Activated CD8-positive, alpha-beta memory T cell treated with anti-CD3 and anti-CD28 coated beads for 24 hours (primary cell): ENCODE data around the gene RYR3.

Experiments used
- DNase-seq: peaks from one replicate; pipeline ENCODE4 v3.0.0-alpha.2; 2020

The RYR3 gene

DNA sequence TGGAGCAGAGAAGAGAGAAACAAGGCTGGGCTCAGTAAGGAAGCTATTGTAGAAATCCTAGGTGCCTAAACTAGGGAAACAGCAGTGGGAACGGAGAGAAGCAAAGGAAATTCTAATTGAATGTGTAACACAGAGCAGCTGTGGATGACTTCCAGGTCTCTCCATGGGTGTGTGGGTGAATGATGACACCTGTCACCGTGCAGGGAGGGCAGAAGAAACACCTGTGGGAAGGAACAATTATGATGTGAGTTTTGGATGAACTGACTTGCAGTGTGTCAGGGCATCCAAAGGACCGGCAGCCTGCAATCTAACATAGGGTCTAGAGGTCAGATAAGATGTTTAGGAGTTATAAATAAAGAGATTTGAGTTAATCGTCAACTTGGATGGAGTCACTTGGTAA lies 144.2 kb downstream of the RYR3 start:
- DNase-seq: no peak

DNA sequence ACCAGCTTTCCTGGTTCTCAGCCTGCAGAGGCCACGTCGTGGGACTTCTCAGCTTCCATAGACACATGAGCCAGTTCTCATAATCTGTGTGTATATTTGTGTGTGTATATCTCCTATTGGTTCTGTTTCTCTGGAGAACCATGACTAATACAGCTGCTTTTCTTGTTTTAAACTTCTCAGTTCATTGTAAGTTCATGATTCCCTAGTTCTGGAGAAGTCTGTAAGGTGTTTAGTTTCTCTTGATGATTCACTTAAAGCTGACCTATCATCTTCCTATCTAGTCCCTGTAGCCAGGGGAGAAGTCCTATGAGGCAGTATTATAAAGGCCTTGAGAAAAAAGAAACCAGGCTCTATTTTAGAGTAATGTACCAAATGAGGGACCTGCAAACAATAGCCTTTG lies 147.7 kb downstream of the RYR3 start:
- no peak for DNase-seq

DNA sequence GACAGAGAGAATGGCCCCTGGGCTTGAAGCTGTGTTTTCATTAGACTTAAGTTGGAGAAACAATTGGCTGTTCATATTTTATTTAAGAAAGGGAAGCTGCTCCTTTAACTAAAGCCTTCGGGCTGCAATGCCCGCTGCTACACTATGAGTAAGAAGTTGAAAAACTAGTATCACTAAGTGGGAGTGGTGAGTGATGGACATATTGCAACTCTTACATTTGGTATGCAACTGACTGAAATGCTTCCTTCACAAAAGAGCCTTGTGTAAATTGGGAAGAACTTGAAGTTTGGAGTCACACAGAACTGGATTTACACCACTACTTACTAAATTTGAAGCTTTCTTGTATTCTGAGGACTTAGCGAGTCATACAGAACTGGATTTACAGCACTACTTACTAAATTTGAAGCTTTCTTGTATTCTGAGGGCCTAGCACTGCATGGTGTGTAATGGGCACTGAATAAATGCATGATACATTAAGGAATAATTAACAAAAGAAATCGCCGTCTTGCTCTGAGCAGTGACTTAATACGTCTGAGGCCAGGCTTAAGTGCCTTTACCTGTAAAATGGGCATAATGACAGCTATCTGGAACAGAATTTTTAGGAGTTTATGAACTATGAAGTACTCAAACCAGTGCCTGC lies 149.5 kb downstream of the RYR3 start:
- DNase-seq: no peak

DNA sequence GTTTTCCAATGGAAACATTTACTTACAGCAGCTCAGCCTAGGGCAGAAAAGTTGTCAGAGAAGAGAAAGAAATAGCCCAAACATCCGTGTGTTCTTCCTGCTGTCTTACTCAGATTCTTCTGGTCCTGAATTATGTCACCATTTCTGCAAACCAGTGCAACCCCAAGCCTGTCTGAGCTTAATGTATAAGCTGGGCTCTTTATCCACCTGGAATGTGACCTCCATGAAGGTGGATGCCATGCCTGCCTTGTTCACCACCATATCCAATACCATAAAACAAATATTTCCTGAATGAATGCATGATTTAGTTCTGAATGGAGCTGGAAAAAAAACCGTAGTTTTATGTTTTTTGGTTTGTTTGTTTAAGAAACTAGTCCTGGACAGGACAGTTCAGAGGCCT lies 150.9 kb downstream of the RYR3 start:
- DNase-seq: no peak

DNA sequence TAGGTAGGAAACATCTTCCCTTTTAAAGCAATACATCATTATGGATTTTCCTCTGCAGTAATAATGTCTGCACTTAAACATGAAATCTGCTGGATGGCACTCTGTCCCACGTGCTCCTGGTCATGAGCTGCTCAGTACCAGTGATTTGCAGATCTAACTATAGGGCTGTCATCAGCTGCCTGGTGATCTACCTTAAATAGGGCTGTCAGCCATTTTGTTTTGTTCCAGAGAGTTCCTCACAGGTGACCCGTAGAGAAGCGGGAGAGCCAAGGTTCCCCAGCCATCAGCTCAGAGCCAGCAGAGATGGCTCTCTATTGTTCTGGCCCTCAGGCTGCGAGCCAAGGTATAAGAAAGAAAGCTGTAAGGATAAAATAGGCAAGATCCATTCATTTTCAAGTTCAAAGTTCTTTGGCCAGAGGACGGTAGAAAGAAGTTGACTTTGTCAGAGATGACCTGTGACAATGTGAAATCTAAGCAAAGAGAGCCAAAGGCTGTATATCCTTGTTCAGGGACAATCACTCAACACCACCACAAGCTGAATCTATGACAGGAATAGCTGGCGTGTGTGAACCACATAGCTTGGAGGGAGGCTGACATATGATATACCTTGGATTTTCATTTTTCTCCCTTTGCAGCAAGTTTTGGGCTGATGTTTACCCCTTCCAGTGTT lies 156.5 kb downstream of the RYR3 start:
- DNase-seq: no peak

DNA sequence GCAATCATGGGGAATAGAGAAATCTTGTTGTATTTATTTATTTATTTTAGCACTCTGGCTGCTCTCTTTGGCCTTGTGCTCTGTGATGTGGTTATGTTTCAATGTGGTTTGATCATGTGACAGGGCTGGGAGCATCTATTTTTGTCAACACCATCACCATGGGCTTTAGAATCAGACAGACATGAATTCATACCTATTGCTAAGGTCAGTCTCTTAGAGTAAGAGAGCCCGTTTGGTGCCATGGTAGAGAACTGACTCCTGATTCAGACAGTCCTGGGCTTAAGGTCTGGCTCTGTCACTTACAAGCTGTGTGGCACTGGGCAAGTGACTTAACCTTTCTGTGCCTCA lies 157.0 kb downstream of the RYR3 start:
- DNase-seq: no peak

DNA sequence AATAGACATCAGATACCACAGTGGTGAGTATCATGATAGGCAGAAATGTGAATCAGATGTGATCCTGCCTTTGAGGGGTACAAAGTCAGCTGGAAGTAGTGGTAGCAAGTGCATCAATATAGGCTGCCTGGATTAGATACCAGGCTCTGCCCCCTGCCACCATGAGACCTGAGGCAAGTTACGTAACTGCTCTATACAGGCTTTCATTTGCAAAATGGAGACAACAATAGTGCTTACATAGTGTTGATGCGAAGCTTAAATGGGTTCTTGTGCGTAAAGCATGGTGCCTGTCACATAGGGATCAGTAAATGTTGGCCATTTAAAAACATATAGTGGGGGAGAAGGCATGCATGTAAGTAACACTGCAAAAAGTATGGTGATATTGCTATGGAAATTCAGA lies 158.0 kb downstream of the RYR3 start:
- DNase-seq: no peak

DNA sequence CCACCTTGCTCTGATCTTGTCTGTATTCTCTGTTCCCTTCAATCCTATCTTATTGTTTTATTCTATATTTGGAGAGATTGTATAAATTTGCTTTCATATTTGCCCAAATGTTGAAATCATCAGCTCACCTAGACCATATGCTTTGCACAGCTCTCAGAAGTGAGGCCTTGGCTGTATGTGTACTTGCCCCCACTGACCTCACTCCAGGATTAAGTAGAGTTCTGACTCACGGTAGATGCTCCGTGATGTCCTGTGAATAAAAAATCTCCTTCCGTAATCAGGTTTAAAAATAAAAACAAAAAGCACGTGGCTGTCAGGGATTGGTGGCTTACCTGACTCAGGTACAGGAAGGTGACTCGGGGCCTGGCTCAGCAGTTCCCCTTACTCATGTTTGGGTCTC lies 162.2 kb downstream of the RYR3 start:
- DNase-seq: no peak

DNA sequence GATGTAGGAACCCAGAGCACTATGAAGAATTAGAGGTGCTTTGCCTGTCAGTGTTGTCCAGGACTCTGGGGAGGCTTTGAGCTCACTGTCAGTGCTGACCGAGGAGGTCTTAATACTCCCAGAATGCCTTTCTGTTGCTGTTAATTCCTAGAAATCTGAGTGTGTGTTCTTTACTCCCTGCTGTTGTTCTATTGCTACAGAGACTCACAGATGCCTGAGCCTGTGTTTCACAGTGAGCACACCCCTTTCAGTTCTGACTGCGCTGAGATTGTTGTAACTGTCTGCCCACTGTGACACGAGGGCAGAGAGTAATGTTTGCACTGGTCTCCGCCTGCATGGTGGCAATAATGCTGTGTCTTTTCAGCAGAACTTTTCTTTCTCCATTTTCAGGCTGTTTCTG lies 162.9 kb downstream of the RYR3 start:
- no peak for DNase-seq

DNA sequence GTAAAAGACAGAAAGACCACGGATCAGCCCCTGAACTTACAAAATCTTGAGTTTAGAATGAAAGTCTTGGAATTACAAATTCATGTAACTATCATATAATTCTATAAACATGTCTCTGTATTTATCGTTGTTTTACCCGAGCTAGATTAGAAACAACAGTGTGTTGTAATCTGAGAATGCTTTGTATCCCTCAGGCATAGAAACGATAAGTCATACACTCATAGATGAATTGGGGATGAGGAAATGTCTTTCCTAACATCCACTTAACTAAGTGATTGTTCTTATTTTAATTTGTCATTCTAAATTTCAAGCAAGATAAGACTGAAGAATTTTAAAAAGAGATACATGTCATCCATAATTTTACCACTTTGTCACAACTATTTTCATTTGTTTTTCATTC lies 165.3 kb downstream of the RYR3 start:
- DNase-seq: no peak

DNA sequence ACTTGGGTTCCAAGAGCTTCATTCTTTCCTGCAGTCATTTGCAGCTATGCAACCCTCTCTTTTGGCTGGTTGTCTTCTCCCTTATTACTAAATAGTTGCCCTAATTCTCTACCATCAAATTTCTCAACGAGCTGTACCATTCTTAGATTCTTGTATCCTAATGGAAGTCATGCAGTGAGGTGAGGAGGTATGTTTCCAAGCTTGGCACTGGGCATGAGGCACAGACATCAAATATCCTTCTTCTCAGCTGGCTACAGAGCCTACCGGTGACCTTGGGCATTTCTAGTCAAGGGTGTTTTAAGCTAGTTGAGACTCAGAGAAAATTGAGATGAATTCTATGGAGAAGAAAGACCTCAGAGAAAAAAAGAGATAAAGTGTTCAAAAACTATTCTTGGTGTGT lies 166.1 kb downstream of the RYR3 start:
- no peak for DNase-seq

DNA sequence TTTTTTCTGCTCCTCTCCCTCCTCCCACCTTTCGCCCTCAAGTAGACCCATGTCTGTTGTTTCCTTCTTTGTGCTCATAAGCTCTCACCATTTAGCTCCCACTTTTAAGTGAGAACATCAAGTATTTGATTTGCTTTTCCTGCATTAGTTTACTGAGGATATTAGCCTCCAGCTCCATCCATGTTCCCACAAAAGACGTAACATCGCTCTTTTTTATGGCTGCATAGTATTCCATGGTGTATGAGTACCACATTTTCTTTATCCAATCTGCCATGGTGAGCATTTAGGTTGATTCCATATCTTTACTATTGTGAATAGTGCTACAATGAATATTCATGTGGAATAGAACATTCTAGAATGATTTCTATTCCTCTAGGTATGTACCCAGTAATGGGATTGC lies 178.6 kb downstream of the RYR3 start:
- DNase-seq: no peak

DNA sequence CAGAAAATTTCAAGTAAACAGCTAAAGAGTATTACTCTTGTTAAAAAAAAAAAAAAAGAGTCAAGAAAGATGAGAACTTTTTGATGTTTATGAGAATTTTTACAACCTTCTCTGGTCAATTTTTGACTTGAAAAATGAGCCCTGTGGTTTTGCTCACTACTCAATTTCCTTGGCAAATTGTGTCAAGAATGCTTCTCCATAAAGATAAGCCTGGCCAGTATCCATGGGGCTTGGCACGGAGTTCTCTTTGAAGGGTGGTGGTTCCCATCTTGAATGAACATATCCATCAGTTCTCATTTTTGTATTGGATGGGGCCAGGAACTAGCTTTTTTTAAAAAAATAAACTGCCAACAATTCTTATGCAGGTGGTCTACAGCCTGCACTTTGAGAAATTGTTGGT lies 179.9 kb downstream of the RYR3 start:
- no peak for DNase-seq

DNA sequence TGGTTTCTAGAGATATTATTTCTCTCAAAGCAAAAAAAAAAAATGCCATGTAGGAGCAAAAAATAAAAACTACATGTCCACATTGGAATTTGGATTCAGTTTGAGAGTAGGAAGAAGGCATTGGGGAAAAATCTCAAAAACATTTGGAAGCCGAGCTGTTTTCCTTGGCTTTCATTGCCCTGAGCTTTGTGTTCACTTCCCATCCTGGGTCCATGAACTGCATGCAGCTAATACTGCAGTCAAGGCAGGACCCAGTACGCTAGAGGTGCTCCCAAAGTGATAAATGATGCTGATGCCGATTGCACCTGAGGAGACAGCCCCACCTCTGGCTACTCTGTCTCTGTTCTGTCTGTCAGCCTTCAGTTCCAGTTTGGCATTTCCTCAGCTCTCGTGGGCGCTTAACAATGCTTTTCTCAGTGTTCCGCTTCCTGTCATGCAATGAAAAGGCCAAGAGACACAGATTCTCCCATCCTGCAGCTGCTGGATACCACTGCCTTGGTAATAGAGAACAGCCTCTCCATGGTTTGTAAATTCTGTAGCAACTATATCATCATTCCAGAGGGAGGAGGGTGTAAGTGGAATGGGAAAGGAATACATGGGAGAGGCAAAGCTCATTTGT lies 181.8 kb downstream of the RYR3 start:
- no peak for DNase-seq

DNA sequence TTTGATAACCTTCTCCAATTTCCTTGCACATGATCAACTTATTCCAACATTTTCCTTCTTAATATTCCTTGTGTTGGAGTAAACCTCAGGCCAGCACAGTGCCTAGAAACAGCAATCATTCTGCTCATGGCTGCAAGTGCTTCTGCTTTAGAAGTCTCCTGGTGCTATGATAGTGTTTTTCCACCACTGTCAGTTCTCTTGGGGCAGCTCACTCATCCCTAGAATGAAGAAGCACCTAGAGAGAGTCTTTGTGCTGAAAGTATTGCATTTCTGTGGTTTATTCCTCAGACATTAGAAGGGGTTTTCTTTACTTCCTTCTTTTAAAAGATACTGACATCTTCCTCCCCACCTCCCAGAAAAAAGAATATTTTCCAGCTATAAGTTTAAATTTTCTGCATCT lies 183.5 kb downstream of the RYR3 start:
- no peak for DNase-seq

DNA sequence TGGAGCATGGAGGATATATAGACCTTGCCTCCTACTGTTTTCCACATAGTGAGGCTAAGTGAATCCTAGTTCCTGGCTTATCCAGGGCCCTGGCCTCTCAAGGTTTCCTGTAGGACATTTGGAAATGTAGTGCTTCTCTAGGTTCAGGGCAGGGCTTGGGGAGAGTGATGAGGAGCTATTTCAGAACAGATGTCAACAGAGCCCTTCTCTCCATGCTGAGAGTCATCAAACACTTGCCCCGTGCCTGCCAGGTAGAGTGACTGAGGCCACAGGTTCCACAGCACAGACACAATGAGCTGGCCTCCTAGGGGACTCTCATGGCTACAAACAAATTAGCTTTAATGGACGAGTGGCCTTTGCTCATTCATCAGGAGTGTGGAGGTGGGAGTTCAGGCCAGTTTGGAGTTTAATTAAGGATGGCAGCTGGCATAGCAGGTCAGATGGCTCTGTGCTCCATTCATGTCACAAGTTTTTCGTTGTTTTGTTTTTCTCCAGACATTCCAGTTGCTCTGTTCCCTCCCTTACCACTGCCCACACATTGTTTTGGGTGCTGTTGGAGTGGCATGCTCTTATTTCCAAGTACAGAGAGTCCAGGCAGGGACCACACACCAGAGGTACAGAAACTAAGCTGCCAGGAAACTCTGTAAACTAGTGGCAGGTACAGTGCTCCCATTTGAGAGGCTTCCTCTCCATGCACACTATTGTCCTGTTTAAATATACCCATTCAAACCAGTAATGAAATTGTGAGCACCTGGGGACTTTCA lies 189.8 kb downstream of the RYR3 start:
- DNase-seq: no peak

DNA sequence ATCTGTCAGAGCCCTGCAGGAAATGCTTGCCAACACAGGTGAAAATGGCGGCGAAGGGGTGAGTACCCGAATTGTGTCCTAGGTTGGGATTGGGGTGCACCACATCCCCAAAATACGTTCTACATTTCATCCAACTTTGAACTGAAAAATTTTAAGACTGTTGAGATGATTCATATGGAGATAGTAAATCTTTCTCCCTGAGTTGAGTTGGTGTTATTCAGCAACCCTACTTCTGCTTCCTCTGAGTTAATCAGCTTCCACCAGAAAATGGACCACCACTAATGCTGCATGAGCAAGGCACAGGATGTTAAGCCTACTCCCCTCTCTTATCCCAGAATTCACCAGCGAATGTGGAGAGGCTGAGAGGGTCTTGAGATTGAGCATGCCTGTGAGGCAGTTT lies 192.9 kb downstream of the RYR3 start:
- DNase-seq: no peak

DNA sequence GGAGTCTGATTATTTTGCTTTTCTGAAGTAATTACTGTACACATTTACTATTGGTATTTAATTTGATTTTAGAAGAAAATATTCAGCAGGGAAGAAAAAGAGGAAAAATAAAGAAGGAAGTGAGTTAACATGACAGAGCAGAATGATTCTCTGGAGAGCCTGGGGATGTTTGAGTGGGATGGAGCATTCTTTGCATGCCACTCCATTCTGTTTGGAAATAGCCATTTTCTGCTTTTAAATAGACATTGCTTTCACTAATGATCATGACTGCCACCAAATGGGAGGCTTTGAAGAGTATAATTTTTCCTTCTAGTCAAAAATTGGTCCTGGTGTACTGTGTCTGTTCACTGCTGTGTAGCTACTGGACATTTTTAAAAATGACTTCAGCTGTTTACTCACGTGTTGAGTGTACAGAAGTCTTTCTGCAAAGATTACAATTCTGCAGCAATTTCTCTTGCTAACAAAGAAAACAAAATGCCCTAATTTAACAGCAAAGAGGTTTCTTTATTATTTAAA lies 196.1 kb downstream of the RYR3 start:
- DNase-seq: no peak

DNA sequence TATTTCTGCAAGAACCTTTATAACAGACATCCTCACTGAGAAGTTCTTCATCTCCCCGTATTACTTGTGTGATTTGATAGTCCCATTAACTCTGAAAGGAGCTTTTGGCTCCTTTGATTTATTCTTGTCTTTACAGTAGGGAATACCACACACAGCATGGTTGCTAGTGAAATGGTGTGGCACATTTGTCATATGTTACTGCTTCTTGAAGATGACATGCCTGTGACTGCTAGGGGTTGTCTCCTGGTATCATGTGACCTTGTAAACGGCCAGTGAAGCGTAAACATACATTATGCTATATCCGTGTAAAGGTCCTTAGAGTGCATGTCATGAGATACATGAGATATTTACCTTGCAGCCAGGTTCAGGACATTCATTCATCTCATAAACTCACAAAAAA lies 197.9 kb downstream of the RYR3 start:
- DNase-seq: no peak

DNA sequence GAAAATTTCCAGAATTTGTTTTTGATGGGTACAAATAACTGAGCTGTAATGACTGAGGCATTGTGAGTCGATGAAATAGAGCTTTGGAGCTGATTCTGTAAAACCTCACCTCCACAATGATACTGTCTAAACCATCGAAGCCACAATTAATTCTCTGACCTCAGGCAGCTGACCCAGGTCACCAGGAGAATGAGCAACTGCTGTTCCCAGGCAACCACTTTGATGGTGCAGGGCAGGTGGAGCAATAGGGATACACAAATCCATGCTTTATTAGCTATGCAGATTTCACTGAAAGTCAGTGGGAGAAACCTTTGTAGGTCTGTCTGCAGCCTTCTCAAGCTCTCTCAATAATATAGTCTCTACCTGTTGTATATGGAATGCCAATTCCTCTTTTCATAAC lies 204.4 kb downstream of the RYR3 start:
- no peak for DNase-seq

DNA sequence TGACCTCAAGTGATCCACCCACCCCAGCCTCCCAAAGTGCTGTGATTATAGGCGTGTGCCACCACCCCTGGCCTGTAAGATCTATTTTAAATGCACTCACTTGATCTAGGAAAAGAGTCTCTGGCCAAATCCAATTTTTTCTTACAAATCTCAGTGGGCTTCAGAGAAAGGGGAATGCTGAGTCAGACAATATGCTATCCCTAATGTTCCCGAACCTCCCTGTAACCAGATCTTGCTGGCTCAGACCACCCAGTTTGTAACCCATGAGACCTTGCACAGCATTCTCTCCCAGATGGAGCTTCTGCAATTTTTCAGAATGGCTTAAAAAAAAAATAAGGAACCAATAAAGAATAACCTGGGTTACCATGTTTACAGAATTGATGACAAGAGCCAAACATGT lies 205.8 kb downstream of the RYR3 start:
- DNase-seq: no peak

DNA sequence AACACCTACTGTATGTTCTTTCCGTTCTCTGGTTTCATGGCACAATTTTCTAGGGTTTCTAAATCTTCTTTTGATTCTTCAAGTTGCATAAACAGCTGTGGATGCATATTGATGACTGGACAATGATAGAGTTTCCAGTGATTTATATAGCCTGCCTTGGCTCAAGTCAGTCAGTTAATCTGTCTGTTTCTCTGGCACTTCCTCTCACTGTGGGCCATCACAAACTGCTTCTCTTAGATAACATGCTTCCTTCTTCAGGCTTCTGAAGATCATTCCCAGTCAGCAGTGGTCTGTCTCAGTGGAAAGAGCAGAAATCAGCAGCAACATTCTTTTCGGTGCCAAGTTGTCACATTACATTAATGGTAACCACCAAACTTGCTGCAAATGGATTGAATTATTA lies 207.2 kb downstream of the RYR3 start:
- DNase-seq: no peak

DNA sequence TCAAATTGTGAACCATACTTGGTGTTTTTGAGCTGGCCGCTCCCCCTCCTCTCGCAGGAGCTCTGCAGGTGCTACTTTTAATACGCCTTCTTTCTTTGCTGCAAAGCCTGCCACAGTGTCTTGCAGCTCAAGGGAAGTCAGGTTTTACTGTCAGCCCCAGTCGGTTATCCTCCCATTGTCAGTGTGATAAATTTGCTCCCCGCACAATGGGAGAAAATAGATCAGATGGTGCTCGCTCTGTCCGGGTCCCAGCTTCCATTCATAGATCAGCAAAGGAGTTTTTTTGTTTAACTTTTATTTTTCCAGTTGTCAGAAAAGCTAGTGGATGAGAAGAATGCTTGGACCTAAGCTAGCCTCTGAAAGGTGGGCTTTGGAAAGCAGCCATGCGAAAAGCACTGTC lies 207.7 kb downstream of the RYR3 start:
- DNase-seq: no peak

DNA sequence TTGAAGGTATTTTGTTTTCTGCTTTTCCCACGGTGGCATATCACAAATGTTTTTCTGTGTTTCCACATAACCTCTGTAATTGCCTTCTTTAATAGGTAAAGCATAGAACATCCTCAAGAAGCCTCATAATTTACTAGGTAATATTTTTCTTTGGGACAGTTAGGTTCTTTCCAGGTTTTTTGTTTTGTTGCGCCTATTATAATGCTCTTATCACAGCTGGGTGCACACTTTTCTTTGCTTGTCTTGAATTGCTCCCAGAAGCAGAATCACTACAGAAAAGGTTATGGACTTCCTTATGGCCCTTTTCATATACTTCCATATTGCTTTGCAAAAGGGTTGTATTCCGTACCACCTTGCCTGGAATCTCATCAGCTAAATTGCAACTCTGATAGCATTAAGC lies 213.5 kb downstream of the RYR3 start:
- no peak for DNase-seq
